Activated T-cell treated with anti-CD3 and anti-CD28 coated beads, Interleukin-2, amount 50 U/mL, for 4 hours (primary cell): ENCODE measurements around the gene PGPEP1. TPM values are rescaled to one million over a fixed set of nuclear protein-coding genes. Genes with fewer than 3 reads are reported as not detected.
"Not testable (repeated sequence)": the region's sequence is repeated elsewhere in the genome, so short reads cannot be mapped to it uniquely, and the experiment has no call there.

Source experiments
- ATAC-seq, 2 donors: fragments of 200-7000 bp; cut with Tn5 transposase; one replicate each; pipeline ENCODE4 v1.10.0; 2021
- DNase-seq: peaks from one replicate; pipeline ENCODE4 v3.0.0-alpha.2; 2020
- H3K27me3 Mint-ChIP-seq: one replicate; pipeline ENCODE4 v1.8.0; 2021; ENCODE audit warnings: low read depth, mixed read lengths
- H3K36me3 Mint-ChIP-seq: one replicate; pipeline ENCODE4 v1.8.0; 2022; ENCODE audit warnings: mixed read lengths; ENCODE audit not compliant: insufficient read depth
- H3K4me1 Mint-ChIP-seq: one replicate; pipeline ENCODE4 v1.8.0; 2021; ENCODE audit warnings: low read depth, mixed read lengths
- H3K4me3 Mint-ChIP-seq: one replicate; pipeline ENCODE4 v1.8.0; 2021; ENCODE audit warnings: mild to moderate bottlenecking, moderate library complexity, mixed read lengths
- H3K9me3 Mint-ChIP-seq: one replicate; pipeline ENCODE4 v1.8.0; 2021; ENCODE audit warnings: mixed read lengths
- total RNA-seq, 3 donors: library from RNA; stranded (reverse); gene quantifications; one replicate each; pipeline ENCODE4 v1.2.1, GENCODE V29; 2021

PGPEP1 gene
- total RNA-seq, 3 donors from 2014 or later: 12.8 to 14.7 (median 13.0) TPM

GRCh38 chr19:18392417-18392816 is 52.0 kb downstream of the PGPEP1 start:
- H3K9me3 Mint-ChIP-seq: no peaks in the 10 kb centered on the region
- peaks cover 10% of the 10 kb centered on the region for H3K27me3 Mint-ChIP-seq
- H3K4me1 Mint-ChIP-seq: peaks cover 7% of the 10 kb centered on the region
- H3K36me3 Mint-ChIP-seq: no peaks in the 10 kb centered on the region
- DNase-seq (no peak), ATAC-seq (no peak)
- H3K4me3 Mint-ChIP-seq: no peak overlapping the region

GRCh38 chr19:18392926-18393325 is 52.5 kb downstream of the PGPEP1 start:
- Mint-ChIP-seq H3K9me3 (no peaks in the 10 kb centered on the region), H3K36me3 (no peaks in the 10 kb centered on the region), H3K4me3 (no peak overlapping the region), H3K4me1 (peaks cover 5% of the 10 kb centered on the region), H3K27me3 (peaks cover 11% of the 10 kb centered on the region)
- no peak for ATAC-seq
- no peak for DNase-seq

DNA sequence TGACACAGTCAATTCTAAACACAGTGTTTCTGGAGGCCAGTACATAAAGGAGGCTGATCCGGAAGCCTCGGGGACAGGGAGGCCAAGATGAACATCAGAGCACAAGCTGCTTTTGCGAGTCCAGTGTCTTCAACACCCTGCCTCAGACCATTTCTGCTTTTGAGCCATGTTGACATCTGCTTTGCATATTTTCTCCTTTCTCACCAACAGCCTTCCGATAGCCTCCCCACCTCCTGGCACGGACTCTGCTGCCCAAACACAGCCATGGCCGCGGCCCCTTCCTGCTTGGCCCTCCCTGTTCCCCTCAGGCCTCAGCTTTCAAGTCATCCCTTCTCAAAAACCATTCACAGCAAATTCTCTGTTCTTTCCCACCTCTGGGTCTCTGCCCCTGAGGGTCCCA is 53.4 kb downstream of the PGPEP1 start:
- peaks cover 15% of the 10 kb centered on the region for H3K27me3 Mint-ChIP-seq
- no peak for DNase-seq
- no peak for ATAC-seq
- H3K36me3 Mint-ChIP-seq: no peaks in the 10 kb centered on the region
- no peak overlapping the region for H3K4me3 Mint-ChIP-seq
- H3K4me1 Mint-ChIP-seq: peaks cover 2% of the 10 kb centered on the region
- no peaks in the 10 kb centered on the region for H3K9me3 Mint-ChIP-seq

GRCh38 chr19:18396471-18397241 is 56.3 kb downstream of the PGPEP1 start:
- Mint-ChIP-seq H3K9me3 (no peaks in the 10 kb centered on the region), H3K36me3 (no peaks in the 10 kb centered on the region), H3K4me3 (no peak overlapping the region), H3K27me3 (peaks cover 15% of the 10 kb centered on the region), H3K4me1 (peaks cover 2% of the 10 kb centered on the region)
- DNase-seq (no peak), ATAC-seq (no peak)

DNA sequence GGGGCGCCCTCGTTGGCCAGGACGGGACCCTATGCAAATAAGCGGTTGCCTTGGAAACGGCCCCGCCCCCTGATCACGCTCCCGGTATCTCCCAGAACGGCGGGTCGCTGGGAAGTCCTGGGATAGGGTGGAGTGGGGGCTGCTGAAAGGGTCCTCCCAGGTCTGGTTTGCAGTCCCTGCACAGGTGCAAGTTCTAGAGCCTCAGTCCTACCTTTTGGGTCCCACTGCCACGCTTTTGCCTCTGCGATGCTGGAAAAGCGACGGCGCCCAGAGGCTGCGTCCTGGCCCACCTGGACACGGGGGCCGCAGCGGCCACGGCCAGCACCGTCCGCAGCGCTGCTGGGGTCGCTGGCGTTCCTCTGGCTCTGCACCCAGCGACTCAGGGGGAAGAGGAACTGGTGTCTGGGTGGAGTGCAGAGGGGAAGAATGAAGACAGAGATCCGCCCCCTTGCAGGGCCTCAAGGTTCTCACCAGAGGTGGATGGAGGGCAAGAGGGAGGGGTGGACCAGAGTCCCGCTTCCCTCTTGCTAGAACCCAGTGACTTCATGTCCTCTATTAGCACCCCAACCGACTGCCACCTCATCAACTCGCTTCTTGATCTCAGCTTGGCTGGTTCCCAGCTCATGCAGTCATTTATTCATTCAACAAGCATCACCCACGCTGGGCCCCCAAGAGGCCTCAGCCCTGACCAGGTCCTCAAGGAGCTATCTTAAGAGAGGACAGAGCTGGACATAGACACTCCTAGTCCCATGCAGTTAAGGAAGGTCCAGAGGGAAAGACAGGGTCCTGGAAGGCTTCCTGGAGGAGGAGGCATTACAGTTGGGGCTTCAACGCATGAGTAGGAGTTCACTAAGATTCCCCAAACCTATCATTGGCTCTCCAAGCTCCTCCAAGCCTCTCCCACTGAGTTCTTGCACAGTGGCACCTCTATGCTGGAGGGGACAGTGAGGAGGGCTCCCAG is 57.1 kb downstream of the PGPEP1 start, which contains the start of gene LRRC25:
Gene LRRC25 (minus strand): TSS at position 381 of the 961 bp plus-strand sequence. CDS start 659 bp downstream, outside the sequence.
- DNase-seq (no peak), ATAC-seq (peak; percentile 27 to 43)
- Mint-ChIP-seq H3K36me3 (no peaks in the 10 kb centered on the region), H3K4me1 (peaks cover 2% of the 10 kb centered on the region), H3K4me3 (no peak within 1 kb of the TSS), H3K27me3 (peaks cover 15% of the 10 kb centered on the region), H3K9me3 (no peaks in the 10 kb centered on the region)

DNA sequence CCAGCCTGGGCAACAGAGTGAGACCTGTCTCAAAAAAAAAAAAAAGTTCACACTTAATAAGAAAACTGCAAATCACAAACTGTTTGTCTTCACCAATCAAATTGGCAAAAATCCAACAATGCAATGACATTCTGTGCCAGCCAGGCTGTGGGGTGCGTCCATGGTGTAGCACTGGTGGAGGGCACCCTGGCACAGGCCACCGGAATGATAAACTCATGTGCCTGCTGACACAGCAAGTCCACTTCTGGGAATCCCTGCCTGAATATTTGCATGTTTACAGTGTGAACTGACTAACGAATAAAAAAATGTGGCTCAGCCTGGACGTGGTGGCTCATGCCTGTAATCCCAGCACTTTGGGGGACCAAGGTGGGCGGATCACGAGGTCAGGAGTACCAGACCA is 58.6 kb downstream of the PGPEP1 start:
- no peak overlapping the region for H3K4me3 Mint-ChIP-seq
- no peaks in the 10 kb centered on the region for H3K9me3 Mint-ChIP-seq
- DNase-seq (no peak), ATAC-seq (no peak)
- H3K36me3 Mint-ChIP-seq: no peaks in the 10 kb centered on the region
- peaks cover 13% of the 10 kb centered on the region for H3K27me3 Mint-ChIP-seq
- H3K4me1 Mint-ChIP-seq: peaks cover 2% of the 10 kb centered on the region

- no peaks in the 10 kb centered on the region for H3K36me3 Mint-ChIP-seq
- DNase-seq: no peak
- no peaks in the 10 kb centered on the region for H3K9me3 Mint-ChIP-seq
- H3K4me1 Mint-ChIP-seq: peaks cover 2% of the 10 kb centered on the region
- H3K27me3 Mint-ChIP-seq: peaks cover 11% of the 10 kb centered on the region
- H3K4me3 Mint-ChIP-seq: no peak overlapping the region
- ATAC-seq: peak in 1 of 2 donors; percentile 40
These were observed 61.2 kb downstream of the PGPEP1 start for GRCh38 chr19:18401580-18402112.

DNA sequence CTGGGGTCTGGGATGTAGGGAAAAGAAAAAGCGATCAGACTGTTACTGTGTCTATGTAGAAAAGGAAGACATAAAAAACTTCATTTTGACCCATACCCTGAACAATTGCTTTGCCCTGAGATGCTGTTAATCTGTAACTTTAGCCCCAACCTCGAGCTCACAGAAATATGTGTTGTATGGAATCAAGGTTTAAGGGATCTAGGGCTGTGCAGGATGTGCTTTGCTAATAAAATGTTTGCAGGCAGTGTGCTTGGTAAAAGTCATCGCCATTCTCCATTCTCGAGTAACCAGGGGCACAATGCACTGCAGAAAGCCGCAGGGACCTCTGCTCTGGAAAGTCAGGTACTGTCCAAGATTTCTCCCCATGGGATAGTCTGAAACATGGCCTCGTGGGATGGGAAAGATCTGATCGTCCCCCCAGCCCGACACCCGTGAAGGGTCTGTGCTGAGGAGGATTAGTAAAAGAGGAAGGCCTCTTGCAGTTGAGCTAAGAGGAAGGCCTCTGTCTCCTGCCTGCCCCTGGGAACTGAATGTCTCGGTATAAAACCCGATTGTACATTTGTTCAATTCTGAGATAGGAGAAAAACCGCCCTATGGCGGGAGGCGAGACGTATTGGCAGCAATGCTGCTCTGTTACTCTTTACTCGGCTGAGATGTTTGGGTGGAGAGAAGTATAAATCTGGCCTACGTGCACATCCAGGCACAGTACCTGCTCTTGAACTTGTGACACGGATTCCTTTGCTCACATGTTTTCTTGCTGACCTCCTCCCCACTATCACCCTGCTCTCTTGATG is 62.3 kb downstream of the PGPEP1 start:
- H3K9me3 Mint-ChIP-seq, H3K36me3 Mint-ChIP-seq, H3K4me3 Mint-ChIP-seq, H3K27me3 Mint-ChIP-seq, H3K4me1 Mint-ChIP-seq, DNase-seq, ATAC-seq: not testable (repeated sequence)

DNA sequence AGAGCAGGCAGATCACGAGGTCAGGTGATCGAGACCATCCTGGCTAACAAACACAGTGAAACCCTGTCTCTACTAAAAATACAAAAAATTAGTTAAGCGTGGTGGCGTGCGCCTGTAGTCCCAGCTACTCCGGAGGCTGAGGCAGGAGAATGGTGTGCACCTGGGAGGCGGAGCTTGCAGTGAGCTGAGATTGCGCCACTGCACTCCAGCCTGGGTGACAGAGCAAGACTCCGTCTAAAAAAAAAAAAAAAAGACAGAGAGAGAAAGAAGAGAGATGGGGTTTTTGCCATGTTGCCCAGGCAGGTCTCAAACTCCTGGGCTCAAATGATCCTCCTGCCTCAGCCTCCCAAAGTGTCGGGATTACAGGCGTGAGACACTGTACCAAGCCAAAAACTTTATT is 65.4 kb downstream of the PGPEP1 start:
- not testable (repeated sequence) for H3K27me3 Mint-ChIP-seq, H3K4me3 Mint-ChIP-seq, H3K36me3 Mint-ChIP-seq, DNase-seq, H3K9me3 Mint-ChIP-seq, H3K4me1 Mint-ChIP-seq, ATAC-seq

- DNase-seq: no peak
- Mint-ChIP-seq H3K9me3 (no peaks in the 10 kb centered on the region), H3K4me3 (no peak overlapping the region), H3K4me1 (peaks cover 2% of the 10 kb centered on the region), H3K27me3 (no peaks in the 10 kb centered on the region), H3K36me3 (no peaks in the 10 kb centered on the region)
- ATAC-seq: no peak
These were observed 66.4 kb downstream of the PGPEP1 start for GRCh38 chr19:18406749-18407148.

GRCh38 chr19:18408053-18408476 is 67.7 kb downstream of the PGPEP1 start:
- H3K36me3 Mint-ChIP-seq: no peaks in the 10 kb centered on the region
- H3K4me1 Mint-ChIP-seq: peaks cover 2% of the 10 kb centered on the region
- H3K4me3 Mint-ChIP-seq: no peak overlapping the region
- H3K9me3 Mint-ChIP-seq: no peaks in the 10 kb centered on the region
- H3K27me3 Mint-ChIP-seq: peaks cover 6% of the 10 kb centered on the region
- ATAC-seq (no peak), DNase-seq (no peak)

- peaks cover 27% of the 10 kb centered on the region for H3K4me1 Mint-ChIP-seq
- ATAC-seq (no peak), DNase-seq (no peak)
- no peak overlapping the region for H3K4me3 Mint-ChIP-seq
- H3K36me3 Mint-ChIP-seq: no peaks in the 10 kb centered on the region
- no peaks in the 10 kb centered on the region for H3K9me3 Mint-ChIP-seq
- H3K27me3 Mint-ChIP-seq: peaks cover 22% of the 10 kb centered on the region
These were observed 72.3 kb downstream of the PGPEP1 start for GRCh38 chr19:18412610-18413239.

GRCh38 chr19:18414504-18415177 is 74.2 kb downstream of the PGPEP1 start:
- Mint-ChIP-seq H3K36me3 (no peaks in the 10 kb centered on the region), H3K4me3 (no peak overlapping the region), H3K4me1 (peaks cover 39% of the 10 kb centered on the region), H3K9me3 (no peaks in the 10 kb centered on the region), H3K27me3 (peaks cover 22% of the 10 kb centered on the region)
- no peak for DNase-seq
- ATAC-seq: no peak
